ENCODE measurements around the gene PSPC1. TPM values are rescaled to one million over a fixed set of nuclear protein-coding genes. Genes with fewer than 3 reads are reported as not detected.

The PSPC1 gene
- polyA plus RNA-seq, 1 donor from 2014 or later, result 166 TPM

DNA sequence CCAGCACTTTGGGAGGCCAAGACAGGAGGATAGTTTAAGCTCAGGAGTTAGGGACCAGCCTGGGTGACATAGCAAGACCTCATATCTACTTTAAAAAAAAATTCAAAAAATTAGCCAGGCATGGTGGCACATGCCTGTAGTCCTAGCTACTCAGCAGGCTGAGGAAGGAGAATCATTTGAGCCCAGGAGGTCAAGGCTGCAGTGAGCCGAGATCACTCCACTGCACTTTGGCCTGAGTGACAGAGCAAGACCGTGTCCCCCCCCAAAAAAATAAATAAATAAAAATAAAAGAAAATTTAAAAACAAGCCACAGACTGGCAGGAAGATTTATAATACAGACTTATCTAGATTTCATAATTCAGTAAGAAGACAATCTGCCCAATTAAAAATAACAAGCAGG lies 14.8 kb downstream of the PSPC1 start:
- H3K9me2 ChIP-seq (ENCODE audit: insufficient read depth, low read length), result no peaks in the 10 kb centered on the region
- H3K27me3 ChIP-seq (ENCODE audit: insufficient read depth, low read depth, low read length), result no peaks in the 10 kb centered on the region
- H3K9ac ChIP-seq (ENCODE audit: low read length), result no peak overlapping the region
- no peak overlapping the region for H3K27ac ChIP-seq (ENCODE audit: low read length)
- peaks cover 11% of the 10 kb centered on the region for H3K36me3 ChIP-seq (ENCODE audit: insufficient read depth, low read length)
- H2AFZ ChIP-seq (ENCODE audit: low read depth, low read length), result no peak overlapping the region
- peaks cover 92% of the 10 kb centered on the region for H3K79me2 ChIP-seq (replicated peaks; ENCODE audit: insufficient read depth, low read length)
- no peaks in the 10 kb centered on the region for H3F3A ChIP-seq (ENCODE audit: insufficient read depth, low read length, poor library complexity, severe bottlenecking)
- H3K4me2 ChIP-seq (ENCODE audit: low read length), result no peak overlapping the region
- TF ChIP-seq EP300 (conservative IDR thresholded peaks at IDR 0.05; ENCODE audit: poor library complexity, severe bottlenecking), result no peak
- TF ChIP-seq, protein P1, sequence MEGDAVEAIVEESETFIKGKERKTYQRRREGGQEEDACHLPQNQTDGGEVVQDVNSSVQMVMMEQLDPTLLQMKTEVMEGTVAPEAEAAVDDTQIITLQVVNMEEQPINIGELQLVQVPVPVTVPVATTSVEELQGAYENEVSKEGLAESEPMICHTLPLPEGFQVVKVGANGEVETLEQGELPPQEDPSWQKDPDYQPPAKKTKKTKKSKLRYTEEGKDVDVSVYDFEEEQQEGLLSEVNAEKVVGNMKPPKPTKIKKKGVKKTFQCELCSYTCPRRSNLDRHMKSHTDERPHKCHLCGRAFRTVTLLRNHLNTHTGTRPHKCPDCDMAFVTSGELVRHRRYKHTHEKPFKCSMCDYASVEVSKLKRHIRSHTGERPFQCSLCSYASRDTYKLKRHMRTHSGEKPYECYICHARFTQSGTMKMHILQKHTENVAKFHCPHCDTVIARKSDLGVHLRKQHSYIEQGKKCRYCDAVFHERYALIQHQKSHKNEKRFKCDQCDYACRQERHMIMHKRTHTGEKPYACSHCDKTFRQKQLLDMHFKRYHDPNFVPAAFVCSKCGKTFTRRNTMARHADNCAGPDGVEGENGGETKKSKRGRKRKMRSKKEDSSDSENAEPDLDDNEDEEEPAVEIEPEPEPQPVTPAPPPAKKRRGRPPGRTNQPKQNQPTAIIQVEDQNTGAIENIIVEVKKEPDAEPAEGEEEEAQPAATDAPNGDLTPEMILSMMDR (IDR thresholded peaks at IDR 0.05; ENCODE audit: poor library complexity, severe bottlenecking), result no peak
- no peak for TF ChIP-seq TAF1 (IDR thresholded peaks at IDR 0.05; ENCODE audit: low read depth)
- TF ChIP-seq MXI1 (conservative IDR thresholded peaks at IDR 0.05; ENCODE audit: poor library complexity, severe bottlenecking), result no peak
- TF ChIP-seq POLR2AphosphoS5 (IDR thresholded peaks at IDR 0.05), result no peak
- no peak for TF ChIP-seq EZH2 (IDR thresholded peaks at IDR 0.05; ENCODE audit: borderline replicate concordance, insufficient read depth, low read length, poor library complexity, severe bottlenecking)
- TF ChIP-seq RAD21 (conservative IDR thresholded peaks at IDR 0.05), result no peak
- no peak for TF ChIP-seq SMC3 (conservative IDR thresholded peaks at IDR 0.05; ENCODE audit: poor library complexity)
- TF ChIP-seq, protein P2, sequence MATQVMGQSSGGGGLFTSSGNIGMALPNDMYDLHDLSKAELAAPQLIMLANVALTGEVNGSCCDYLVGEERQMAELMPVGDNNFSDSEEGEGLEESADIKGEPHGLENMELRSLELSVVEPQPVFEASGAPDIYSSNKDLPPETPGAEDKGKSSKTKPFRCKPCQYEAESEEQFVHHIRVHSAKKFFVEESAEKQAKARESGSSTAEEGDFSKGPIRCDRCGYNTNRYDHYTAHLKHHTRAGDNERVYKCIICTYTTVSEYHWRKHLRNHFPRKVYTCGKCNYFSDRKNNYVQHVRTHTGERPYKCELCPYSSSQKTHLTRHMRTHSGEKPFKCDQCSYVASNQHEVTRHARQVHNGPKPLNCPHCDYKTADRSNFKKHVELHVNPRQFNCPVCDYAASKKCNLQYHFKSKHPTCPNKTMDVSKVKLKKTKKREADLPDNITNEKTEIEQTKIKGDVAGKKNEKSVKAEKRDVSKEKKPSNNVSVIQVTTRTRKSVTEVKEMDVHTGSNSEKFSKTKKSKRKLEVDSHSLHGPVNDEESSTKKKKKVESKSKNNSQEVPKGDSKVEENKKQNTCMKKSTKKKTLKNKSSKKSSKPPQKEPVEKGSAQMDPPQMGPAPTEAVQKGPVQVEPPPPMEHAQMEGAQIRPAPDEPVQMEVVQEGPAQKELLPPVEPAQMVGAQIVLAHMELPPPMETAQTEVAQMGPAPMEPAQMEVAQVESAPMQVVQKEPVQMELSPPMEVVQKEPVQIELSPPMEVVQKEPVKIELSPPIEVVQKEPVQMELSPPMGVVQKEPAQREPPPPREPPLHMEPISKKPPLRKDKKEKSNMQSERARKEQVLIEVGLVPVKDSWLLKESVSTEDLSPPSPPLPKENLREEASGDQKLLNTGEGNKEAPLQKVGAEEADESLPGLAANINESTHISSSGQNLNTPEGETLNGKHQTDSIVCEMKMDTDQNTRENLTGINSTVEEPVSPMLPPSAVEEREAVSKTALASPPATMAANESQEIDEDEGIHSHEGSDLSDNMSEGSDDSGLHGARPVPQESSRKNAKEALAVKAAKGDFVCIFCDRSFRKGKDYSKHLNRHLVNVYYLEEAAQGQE (IDR thresholded peaks at IDR 0.05; ENCODE audit: borderline replicate concordance), result no peak
- no peaks in the 10 kb centered on the region for H3K9me3 ChIP-seq (ENCODE audit: low read length)
- no peak overlapping the region for H3K4me3 ChIP-seq (ENCODE audit: low read length)
- peaks cover 5% of the 10 kb centered on the region for H4K20me1 ChIP-seq (ENCODE audit: insufficient read depth)

DNA sequence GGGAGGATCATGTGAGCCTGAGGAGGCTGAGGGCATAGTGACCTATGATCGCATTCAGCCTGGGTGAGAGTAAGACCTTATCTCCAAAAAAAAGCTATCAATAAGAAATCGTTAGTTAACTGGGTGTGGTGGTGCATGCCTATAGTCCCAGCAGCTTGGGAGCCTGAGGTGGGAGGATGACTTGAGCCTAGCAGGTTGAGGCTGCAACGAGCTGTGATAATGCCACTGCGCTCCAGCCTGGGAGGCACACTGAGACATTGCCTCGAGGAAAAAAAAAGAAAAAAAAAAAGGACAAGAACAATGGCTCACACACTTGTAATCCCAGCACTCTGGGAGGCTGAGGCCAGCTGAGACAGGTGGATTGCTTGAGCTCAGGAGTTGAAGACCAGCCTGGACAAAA lies 16.2 kb downstream of the PSPC1 start:
- H4K20me1 ChIP-seq (ENCODE audit: insufficient read depth), result peaks cover 5% of the 10 kb centered on the region
- no peak overlapping the region for H3K4me3 ChIP-seq (ENCODE audit: low read length)
- no peak overlapping the region for H3K9ac ChIP-seq (ENCODE audit: low read length)
- TF ChIP-seq SMC3 (conservative IDR thresholded peaks at IDR 0.05; ENCODE audit: poor library complexity), result no peak
- TF ChIP-seq MXI1 (conservative IDR thresholded peaks at IDR 0.05; ENCODE audit: poor library complexity, severe bottlenecking), result no peak
- H3F3A ChIP-seq (ENCODE audit: insufficient read depth, low read length, poor library complexity, severe bottlenecking), result no peaks in the 10 kb centered on the region
- H3K27me3 ChIP-seq (ENCODE audit: insufficient read depth, low read depth, low read length), result no peaks in the 10 kb centered on the region
- H3K4me2 ChIP-seq (ENCODE audit: low read length), result no peak overlapping the region
- peaks cover 9% of the 10 kb centered on the region for H3K36me3 ChIP-seq (ENCODE audit: insufficient read depth, low read length)
- no peak overlapping the region for H3K27ac ChIP-seq (ENCODE audit: low read length)
- H3K9me3 ChIP-seq (ENCODE audit: low read length), result no peaks in the 10 kb centered on the region
- no peak overlapping the region for H2AFZ ChIP-seq (ENCODE audit: low read depth, low read length)
- H3K79me2 ChIP-seq (replicated peaks; ENCODE audit: insufficient read depth, low read length), result peaks cover 92% of the 10 kb centered on the region
- no peaks in the 10 kb centered on the region for H3K9me2 ChIP-seq (ENCODE audit: insufficient read depth, low read length)

DNA sequence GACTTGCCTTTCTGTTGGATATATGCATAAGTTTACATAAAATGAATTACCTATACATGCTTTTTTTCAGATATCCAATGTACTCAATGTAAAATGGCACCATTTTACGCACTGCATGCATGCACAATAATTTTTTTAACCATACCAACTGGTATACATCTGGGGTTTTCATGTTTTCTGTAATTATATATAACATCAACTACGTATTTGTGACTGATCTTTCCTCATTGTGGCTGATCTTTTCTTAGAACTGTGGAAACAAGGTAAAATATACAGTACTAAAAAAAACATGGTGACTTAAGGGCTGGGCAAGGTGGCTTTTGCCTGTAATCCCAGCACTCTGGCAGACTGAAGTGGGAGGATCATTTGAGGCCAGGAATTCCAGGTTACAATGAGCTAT lies 18.5 kb downstream of the PSPC1 start:
- Histone ChIP-seq H3K27ac (ENCODE audit: low read length) (no peak overlapping the region), H4K20me1 (ENCODE audit: insufficient read depth) (peaks cover 5% of the 10 kb centered on the region)

More for the DNA sequence above, 18.5 kb downstream of the PSPC1 start:
- Histone ChIP-seq H3K9ac (ENCODE audit: low read length) (no peak overlapping the region), H3K4me2 (ENCODE audit: low read length) (no peak overlapping the region), H3K9me3 (ENCODE audit: low read length) (no peaks in the 10 kb centered on the region), H2AFZ (ENCODE audit: low read depth, low read length) (no peak overlapping the region), H3K4me3 (ENCODE audit: low read length) (no peak overlapping the region), H3F3A (ENCODE audit: insufficient read depth, low read length, poor library complexity, severe bottlenecking) (no peaks in the 10 kb centered on the region), H3K36me3 (ENCODE audit: insufficient read depth, low read length) (peaks cover 10% of the 10 kb centered on the region), H3K79me2 (replicated peaks; ENCODE audit: insufficient read depth, low read length) (peaks cover 92% of the 10 kb centered on the region), H3K9me2 (ENCODE audit: insufficient read depth, low read length) (no peaks in the 10 kb centered on the region), H3K27me3 (ENCODE audit: insufficient read depth, low read depth, low read length) (no peaks in the 10 kb centered on the region)
- TF ChIP-seq EP300 (conservative IDR thresholded peaks at IDR 0.05; ENCODE audit: poor library complexity, severe bottlenecking), result no peak
- TF ChIP-seq RAD21 (conservative IDR thresholded peaks at IDR 0.05), result no peak
- TF ChIP-seq SMC3 (conservative IDR thresholded peaks at IDR 0.05; ENCODE audit: poor library complexity), result no peak
- TF ChIP-seq EZH2 (IDR thresholded peaks at IDR 0.05; ENCODE audit: borderline replicate concordance, insufficient read depth, low read length, poor library complexity, severe bottlenecking), result no peak
- TF ChIP-seq, protein P1 (IDR thresholded peaks at IDR 0.05; ENCODE audit: poor library complexity, severe bottlenecking), result no peak
- no peak for TF ChIP-seq POLR2AphosphoS5 (IDR thresholded peaks at IDR 0.05)
- TF ChIP-seq MXI1 (conservative IDR thresholded peaks at IDR 0.05; ENCODE audit: poor library complexity, severe bottlenecking), result no peak
- no peak for TF ChIP-seq TAF1 (IDR thresholded peaks at IDR 0.05; ENCODE audit: low read depth)
- TF ChIP-seq, protein P2 (IDR thresholded peaks at IDR 0.05; ENCODE audit: borderline replicate concordance), result no peak
